UCSD-AML1 (cell line): ENCODE data around the gene NCOA5.

Experiments
- DNase-seq: peaks from one replicate; lab custom pipeline; 2025; ENCODE audit not compliant: unreplicated experiment; lab: John Stamatoyannopoulos, UW

The NCOA5 gene

GRCh38 chr20:46063151-46063550, 26.6 kb downstream of the NCOA5 start:
- no peak for DNase-seq

- DNase-seq = no peak
Observed at GRCh38 chr20:46062621-46063020, 27.1 kb downstream of the NCOA5 start.

GRCh38 chr20:46062151-46062550, 27.6 kb downstream of the NCOA5 start:
- no peak for DNase-seq

- no peak for DNase-seq
Observed at GRCh38 chr20:46060975-46061374, 28.8 kb downstream of the NCOA5 start.

GRCh38 chr20:46060301-46060881, 29.4 kb downstream of the NCOA5 start:
- DNase-seq = peak; percentile 54

- no peak for DNase-seq
Observed at GRCh38 chr20:46058599-46059281, 31.0 kb downstream of the NCOA5 start.

GRCh38 chr20:46057856-46058598, 31.7 kb downstream of the NCOA5 start:
- DNase-seq = no peak

- no peak for DNase-seq
Observed at GRCh38 chr20:46056970-46057855, 32.5 kb downstream of the NCOA5 start.

- DNase-seq = no peak
Observed at GRCh38 chr20:46056027-46056833, 33.5 kb downstream of the NCOA5 start.

GRCh38 chr20:46055269-46055668, 34.5 kb downstream of the NCOA5 start:
- DNase-seq = no peak

- DNase-seq = no peak
Observed at GRCh38 chr20:46054606-46055005, 35.2 kb downstream of the NCOA5 start.

GRCh38 chr20:46053416-46053815, 36.3 kb downstream of the NCOA5 start:
- no peak for DNase-seq

- no peak for DNase-seq
Observed at GRCh38 chr20:46051556-46052308, 38.0 kb downstream of the NCOA5 start.

- no peak for DNase-seq
Observed at GRCh38 chr20:46050885-46051284, 38.9 kb downstream of the NCOA5 start.

- DNase-seq = no peak
Observed at GRCh38 chr20:46050444-46050843, 39.3 kb downstream of the NCOA5 start.

- DNase-seq = no peak
Observed at GRCh38 chr20:46049815-46050214, 39.9 kb downstream of the NCOA5 start.

- DNase-seq = no peak
Observed at GRCh38 chr20:46049190-46049589, 40.6 kb downstream of the NCOA5 start.

GRCh38 chr20:46047821-46048220, 41.9 kb downstream of the NCOA5 start:
- no peak for DNase-seq

- DNase-seq = no peak
Observed at GRCh38 chr20:46046588-46047310, 43.0 kb downstream of the NCOA5 start.
